Lower leg skin (tissue), 3 donors: ENCODE data around the gene SFTPD.

Experiments used
- CTCF ChIP-seq, 3 donors: fragments of 450-650 bp; IDR thresholded peaks; one replicate each; pipeline ENCODE4 v1.5.1; 2016; ENCODE audit warnings: antibody characterized with exemption in 3 of 3, mild to moderate bottlenecking in 3 of 3, moderate library complexity in 2 of 3
- POLR2A ChIP-seq, 2 donors: fragments of 450-650 bp; IDR thresholded peaks; one replicate each; pipeline ENCODE4 v1.6.1; 2016 to 2017; ENCODE audit warnings: antibody characterized with exemption in 2 of 2, mild to moderate bottlenecking in 1 of 2, moderate library complexity in 1 of 2

GRCh38 chr10:79905322-79906314 is 43.3 kb downstream of the SFTPD start:
- TF ChIP-seq CTCF (IDR thresholded peaks at IDR 0.05), result no peak
- no peak for TF ChIP-seq POLR2A (IDR thresholded peaks at IDR 0.05)
